Muscle of leg (tissue), 11 donors: ENCODE measurements around the gene KPNA1. TPM values are rescaled to one million over a fixed set of nuclear protein-coding genes. Genes with fewer than 3 reads are reported as not detected.

Source experiments
- DNase-seq: peaks from one replicate; pipeline ENCODE4 v3.0.0; 2013
- H3K27ac ChIP-seq: one replicate; pipeline ENCODE4 v1.5.1; 2013; ENCODE audit warnings: mild to moderate bottlenecking, low read length, control low read depth
- H3K27me3 ChIP-seq: one replicate; pipeline ENCODE4 v1.6.1; 2013; ENCODE audit warnings: low read length; ENCODE audit not compliant: control insufficient read depth, insufficient read depth
- H3K36me3 ChIP-seq: one replicate; pipeline ENCODE4 v1.6.1; 2013; ENCODE audit warnings: low read length; ENCODE audit not compliant: control insufficient read depth, insufficient read depth
- H3K4me1 ChIP-seq: one replicate; pipeline ENCODE4 v1.6.1; 2013; ENCODE audit warnings: low read length; ENCODE audit not compliant: control insufficient read depth, insufficient read depth
- H3K4me3 ChIP-seq: one replicate; pipeline ENCODE4 v1.5.1; 2013; ENCODE audit warnings: low read length, control low read depth
- H3K9me3 ChIP-seq: replicated peaks from 2 replicates; pipeline ENCODE4 v1.6.1; 2013; ENCODE audit warnings: low read depth, low read length; ENCODE audit not compliant: control insufficient read depth
- WGBS: methylation state at CpG from one replicate; pipeline ENCODE4 v1.1.5; 2013; ENCODE audit warnings: missing lambda C conversion rate; ENCODE audit not compliant: insufficient coverage; 5-methylcytosine and 5-hydroxymethylcytosine counted together
- polyA plus RNA-seq, 8 donors: library from polyadenylated mRNA; unstranded; fragments of 120-200 nt; gene quantifications; one replicate each; pipeline versions ENCODE4 v1.2.1 to v1.2.3, GENCODE V29; 2013; ENCODE audit warnings: inconsistent platforms in 1 of 8, low replicate concordance in 1 of 8; ENCODE audit not compliant: insufficient read length in 8 of 8, insufficient read depth in 1 of 8
- total RNA-seq: library from RNA; stranded (reverse); fragments of 120-200 nt; gene quantifications from one replicate; pipeline ENCODE4 v1.2.4, GENCODE V29; 2013

The KPNA1 gene
- total and polyA plus RNA-seq, 9 donors = 22.7 to 44.2 (median 35.2) TPM

DNA sequence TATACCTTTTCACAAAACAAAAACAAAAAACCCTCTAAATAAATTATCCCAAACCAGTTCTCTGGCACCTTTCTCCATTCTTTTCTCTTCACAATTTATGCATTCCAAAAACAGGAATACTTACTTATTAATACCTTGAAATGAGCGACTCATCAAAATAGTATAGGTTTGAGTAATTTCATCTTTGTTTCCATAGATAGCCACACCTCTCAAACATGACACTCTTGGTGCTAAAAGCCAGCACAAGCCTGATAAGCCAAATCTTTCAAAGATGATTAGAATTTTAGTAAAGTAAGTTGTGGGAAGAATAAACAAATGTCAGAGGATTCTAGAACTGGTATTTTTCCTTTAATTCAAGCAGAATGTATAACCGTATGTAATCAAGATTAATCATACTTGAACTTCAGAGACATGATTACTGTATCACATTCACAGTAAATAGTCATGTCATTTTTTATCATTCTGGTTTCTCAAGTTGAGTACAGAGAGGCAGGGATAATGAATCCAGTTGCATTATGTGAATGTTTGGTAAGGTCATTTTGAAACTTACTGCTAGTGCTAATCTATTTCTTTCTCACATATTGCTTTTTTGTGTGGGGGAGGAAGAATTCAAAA lies 86.8 kb downstream of the KPNA1 start:
- Histone ChIP-seq H3K27ac (no peak overlapping the region), H3K4me1 (no peaks in the 10 kb centered on the region), H3K27me3 (no peaks in the 10 kb centered on the region), H3K4me3 (no peak overlapping the region), H3K9me3 (no peaks in the 10 kb centered on the region), H3K36me3 (peaks cover 32% of the 10 kb centered on the region)
- DNase-seq = no peak
- WGBS = no CpG with 5 or more reads among the region's 2 CpGs

DNA sequence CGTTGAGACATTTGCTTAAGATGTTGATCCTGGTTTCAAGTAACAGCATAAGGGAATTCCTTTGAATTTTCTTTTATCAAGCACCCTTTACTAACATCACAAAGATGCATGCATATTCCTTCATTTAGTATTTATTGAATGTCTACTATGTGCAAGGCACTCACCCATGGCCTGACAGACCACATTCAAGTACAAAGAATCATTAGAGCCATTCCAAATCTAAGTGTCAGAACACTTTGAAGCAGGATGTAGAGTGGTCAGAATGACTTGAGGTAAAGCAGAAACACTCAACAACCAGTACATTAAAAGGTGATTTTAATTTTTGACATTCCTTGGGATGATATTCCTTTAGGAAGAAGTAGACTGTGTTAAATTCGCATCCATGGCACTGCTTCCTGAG lies 92.9 kb downstream of the KPNA1 start:
- H3K27ac ChIP-seq = no peak overlapping the region
- no peak overlapping the region for H3K4me3 ChIP-seq
- peaks cover 5% of the 10 kb centered on the region for H3K4me1 ChIP-seq
- no peak for DNase-seq
- no peaks in the 10 kb centered on the region for H3K9me3 ChIP-seq
- H3K27me3 ChIP-seq = no peaks in the 10 kb centered on the region
- H3K36me3 ChIP-seq = peaks cover 19% of the 10 kb centered on the region
- no CpG with 5 or more reads among the region's 2 CpGs for WGBS

DNA sequence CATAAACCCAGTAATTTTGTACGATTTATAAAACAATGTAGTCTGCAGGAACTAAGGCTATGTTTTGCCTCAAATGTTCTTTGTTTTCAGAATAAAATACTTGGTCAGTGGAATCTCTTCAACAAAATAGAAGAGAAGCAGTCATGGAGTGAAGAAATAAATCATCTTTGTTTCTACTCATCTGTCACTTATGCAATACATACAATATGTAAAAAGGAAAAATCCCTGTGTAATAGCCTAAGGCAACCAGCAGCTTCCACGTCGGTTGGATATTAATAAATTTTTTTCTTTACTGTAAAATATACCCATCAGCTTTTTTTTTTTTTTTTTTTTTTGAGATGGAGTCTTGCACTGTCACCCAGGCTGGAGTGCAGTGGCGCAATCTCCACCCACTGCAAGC lies 93.6 kb downstream of the KPNA1 start:
- Histone ChIP-seq H3K4me3 (no peak overlapping the region), H3K27me3 (no peaks in the 10 kb centered on the region), H3K4me1 (peaks cover 5% of the 10 kb centered on the region), H3K9me3 (no peaks in the 10 kb centered on the region), H3K27ac (no peak overlapping the region), H3K36me3 (peaks cover 11% of the 10 kb centered on the region)
- no CpG with 5 or more reads among the region's 4 CpGs for WGBS
- DNase-seq = no peak

DNA sequence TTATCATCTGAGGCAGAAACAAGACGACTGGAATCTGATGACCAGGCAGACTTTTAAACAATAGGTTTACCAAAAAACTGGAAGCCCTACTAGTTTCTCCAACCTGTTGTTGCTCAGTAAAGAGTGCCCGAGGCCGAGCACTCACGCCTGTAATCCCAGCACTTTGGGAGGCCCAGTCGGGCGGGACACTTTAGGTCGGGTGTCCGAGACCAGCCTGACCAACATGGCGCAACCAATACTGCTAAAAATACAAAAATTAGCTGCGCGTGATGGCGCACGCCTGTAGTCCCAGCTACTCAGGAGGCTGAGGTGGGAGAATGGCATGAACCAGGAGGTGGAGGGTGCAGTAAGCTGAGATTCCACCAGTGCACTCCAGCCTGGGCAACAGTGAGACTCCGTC lies 97.8 kb downstream of the KPNA1 start:
- Histone ChIP-seq H3K36me3 (peaks cover 2% of the 10 kb centered on the region), H3K27ac (peak overlapping the region; percentile 97), H3K4me1 (peaks cover 12% of the 10 kb centered on the region), H3K27me3 (no peaks in the 10 kb centered on the region), H3K9me3 (no peaks in the 10 kb centered on the region), H3K4me3 (peak overlapping the region; percentile 75)
- DNase-seq = no peak
- 60% methylated on average over 12 of the region's 14 CpGs for WGBS

DNA sequence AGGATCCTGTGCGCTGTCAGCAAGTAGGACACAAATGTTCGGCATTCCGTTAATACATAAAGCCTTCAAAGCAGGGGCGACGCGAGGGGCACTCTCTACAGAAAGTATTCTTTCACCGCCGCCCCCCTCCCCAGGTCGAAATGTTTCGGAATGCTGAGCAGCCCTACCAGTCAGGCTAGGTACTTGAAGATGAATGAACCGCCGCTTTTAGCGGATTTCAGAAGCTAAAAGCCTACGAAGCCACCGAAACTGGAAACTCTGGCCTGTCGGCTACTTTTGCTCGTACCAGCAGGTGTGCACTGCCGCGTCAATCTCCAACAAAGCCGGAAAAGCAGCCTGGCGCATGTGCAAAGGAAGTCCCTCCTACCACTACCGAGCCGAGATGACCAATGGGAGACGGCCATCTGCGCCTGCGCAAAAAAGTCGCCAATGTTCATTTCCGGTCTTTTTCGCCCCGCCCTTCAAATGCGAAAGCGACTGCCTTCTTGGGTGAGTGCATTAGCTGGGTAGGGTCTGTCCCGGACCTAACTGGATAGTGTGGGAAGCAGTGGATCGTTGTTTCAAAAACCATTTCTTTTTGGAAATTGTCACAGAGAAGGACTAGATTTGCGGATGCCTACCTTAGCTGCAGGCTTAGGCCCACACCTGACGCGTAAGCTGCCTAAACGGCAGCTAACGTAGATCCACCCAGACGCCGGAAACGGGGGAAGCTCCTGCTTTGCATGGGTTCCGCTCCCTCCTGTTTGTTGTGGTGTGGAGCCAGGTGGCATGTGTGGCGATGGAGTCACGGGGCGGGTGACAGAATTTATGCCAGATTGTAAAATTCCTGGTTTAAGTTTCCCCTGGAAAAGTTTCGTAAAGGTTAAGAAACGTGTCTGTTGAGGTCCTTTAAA lies 98.7 kb downstream of the KPNA1 start, which contains the start of gene WDR5B:
Gene WDR5B (minus strand): TSS at position 301 of the 893 bp plus-strand sequence. CDS start 534 bp downstream, outside the sequence.
- under 1% methylated on average over 37 of the region's 48 CpGs for whole genome bisulfite sequencing
- H3K4me3 ChIP-seq = peak within 1 kb of the TSS; percentile 75
- H3K27me3 ChIP-seq = no peaks in the 10 kb centered on the region
- peak; percentile 99 for DNase-seq
- peaks cover 2% of the 10 kb centered on the region for H3K36me3 ChIP-seq
- peak within 1 kb of the TSS; percentile 97 for H3K27ac ChIP-seq
- no peaks in the 10 kb centered on the region for H3K9me3 ChIP-seq
- H3K4me1 ChIP-seq = peaks cover 12% of the 10 kb centered on the region

DNA sequence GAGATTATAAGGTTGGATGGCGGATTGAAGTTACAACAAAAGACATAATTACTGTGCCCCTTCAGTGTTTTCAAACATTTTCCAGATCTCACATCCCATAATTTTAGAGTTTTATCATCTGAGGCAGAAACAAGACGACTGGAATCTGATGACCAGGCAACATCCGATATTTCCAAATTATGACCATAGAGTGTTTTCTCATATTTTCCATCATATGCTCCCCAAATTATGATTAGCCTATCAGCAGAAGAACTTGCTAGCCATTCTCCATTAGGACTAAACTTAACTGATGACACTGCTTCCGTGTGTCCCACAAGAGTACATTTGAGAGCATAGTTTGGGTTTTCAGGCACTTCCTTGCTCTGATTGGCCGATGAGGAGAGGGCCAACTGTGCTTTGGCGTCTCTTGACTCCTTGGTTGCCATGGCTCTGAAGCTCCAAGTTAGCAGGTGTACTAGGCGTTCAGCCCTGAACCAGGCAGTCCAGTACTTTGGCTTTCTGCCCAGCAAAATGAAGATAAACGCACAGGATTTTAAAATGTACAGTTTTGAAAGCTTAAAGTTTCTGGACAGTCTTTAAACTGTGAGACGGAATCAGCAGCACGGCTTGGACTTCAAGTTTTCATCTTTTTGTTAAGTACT lies 99.5 kb downstream of the KPNA1 start:
- Histone ChIP-seq H3K4me1 (peaks cover 12% of the 10 kb centered on the region), H3K27me3 (no peaks in the 10 kb centered on the region), H3K36me3 (peaks cover 3% of the 10 kb centered on the region), H3K27ac (peak overlapping the region; percentile 97), H3K9me3 (no peaks in the 10 kb centered on the region), H3K4me3 (peak overlapping the region; percentile 75)
- peak; percentile 76 for DNase-seq
- 2% methylated on average over 7 of the region's 10 CpGs for WGBS

DNA sequence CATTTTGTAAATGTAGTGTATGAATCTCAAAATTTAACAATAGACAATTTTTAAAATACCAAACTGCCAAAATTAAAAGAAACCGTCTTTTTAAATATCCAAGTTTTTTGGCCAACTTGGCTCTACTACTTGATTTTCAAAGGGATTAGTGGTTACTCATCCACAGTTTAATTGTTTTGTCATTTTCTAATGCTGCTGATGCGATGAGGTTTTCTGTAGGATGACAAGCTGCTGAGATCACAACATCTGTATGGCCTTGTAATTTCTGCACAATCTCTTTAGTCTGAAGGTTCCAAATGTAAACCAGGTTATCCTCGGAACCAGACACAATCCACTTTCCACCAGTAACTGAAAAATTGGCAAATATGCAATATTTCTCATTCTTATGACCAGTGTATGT lies 100.3 kb downstream of the KPNA1 start:
- no peak overlapping the region for H3K4me3 ChIP-seq
- peaks cover 12% of the 10 kb centered on the region for H3K4me1 ChIP-seq
- WGBS = 100% methylated on average over 1 of the region's 3 CpGs
- H3K27me3 ChIP-seq = no peaks in the 10 kb centered on the region
- H3K27ac ChIP-seq = peak overlapping the region; percentile 11
- H3K36me3 ChIP-seq = peaks cover 8% of the 10 kb centered on the region
- DNase-seq = no peak
- no peaks in the 10 kb centered on the region for H3K9me3 ChIP-seq

DNA sequence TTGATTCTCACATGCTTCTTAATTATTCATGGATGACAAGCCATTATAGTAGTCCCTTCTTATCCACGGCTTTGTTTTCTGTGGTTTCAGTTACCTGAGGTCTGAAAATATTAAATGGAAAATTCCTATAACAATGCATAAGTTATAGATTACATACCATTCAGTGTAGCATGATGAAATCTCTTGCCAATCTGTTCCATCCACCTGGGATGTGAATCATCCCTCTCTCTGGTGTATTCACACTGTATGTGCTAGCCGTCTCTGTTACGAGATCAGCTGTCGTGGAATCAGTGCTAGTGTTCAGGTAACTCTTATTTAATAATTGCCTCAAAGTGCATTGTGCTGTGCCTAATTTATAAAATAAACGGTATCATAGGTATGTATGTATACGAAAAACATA lies 104.1 kb downstream of the KPNA1 start:
- Histone ChIP-seq H3K27me3 (no peaks in the 10 kb centered on the region), H3K9me3 (no peaks in the 10 kb centered on the region), H3K4me3 (no peak overlapping the region), H3K27ac (no peak overlapping the region), H3K4me1 (peaks cover 7% of the 10 kb centered on the region), H3K36me3 (peaks cover 6% of the 10 kb centered on the region)
- no peak for DNase-seq
- WGBS = 94% methylated on average over 2 of the region's 6 CpGs

DNA sequence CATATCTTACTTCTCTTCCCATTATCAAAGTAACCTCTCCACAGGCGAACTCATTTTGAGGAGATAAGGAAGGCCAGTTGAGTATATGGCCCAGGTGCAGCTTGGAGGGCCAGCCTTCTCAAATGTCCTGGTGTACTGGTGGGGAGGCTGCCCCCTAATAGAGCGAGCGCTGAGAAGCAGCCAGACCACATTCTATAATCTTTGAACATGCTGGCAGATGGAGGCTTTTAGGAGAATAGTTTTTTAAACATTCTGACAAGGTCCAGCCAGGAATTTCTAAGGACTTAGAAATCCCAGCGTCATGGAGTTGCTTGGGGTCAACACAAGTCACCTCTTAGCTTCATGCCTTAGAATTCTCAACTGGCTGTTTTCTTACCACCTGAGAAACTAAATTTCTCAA lies 104.6 kb downstream of the KPNA1 start:
- Histone ChIP-seq H3K9me3 (no peaks in the 10 kb centered on the region), H3K4me3 (no peak overlapping the region), H3K27ac (no peak overlapping the region), H3K27me3 (no peaks in the 10 kb centered on the region), H3K4me1 (peaks cover 4% of the 10 kb centered on the region), H3K36me3 (peaks cover 6% of the 10 kb centered on the region)
- DNase-seq = no peak
- no CpG with 5 or more reads among the region's 4 CpGs for WGBS

DNA sequence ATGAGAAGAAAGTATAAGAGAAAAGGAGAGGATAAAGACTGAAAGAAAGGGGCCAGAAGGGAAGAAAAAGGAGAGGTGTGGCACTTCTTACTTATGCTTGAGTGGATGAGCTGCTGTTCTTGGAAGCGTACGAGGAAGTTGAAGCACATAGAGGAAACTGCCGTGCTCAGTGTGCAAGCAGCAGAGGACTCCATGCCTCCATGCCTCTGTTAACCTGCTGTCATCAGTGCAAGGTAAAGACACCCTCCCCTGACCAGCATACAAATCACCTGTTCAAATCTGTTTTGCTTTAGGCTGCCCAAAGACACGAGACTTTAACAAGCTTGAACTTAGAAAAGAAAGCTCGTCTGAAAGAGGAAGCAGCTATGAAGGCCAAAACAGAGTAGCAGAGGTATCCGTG lies 105.3 kb downstream of the KPNA1 start:
- H3K4me1 ChIP-seq = peaks cover 2% of the 10 kb centered on the region
- no peak overlapping the region for H3K4me3 ChIP-seq
- WGBS = 84% methylated on average over 6 of the region's 6 CpGs
- no peaks in the 10 kb centered on the region for H3K27me3 ChIP-seq
- peaks cover 9% of the 10 kb centered on the region for H3K36me3 ChIP-seq
- H3K9me3 ChIP-seq = no peaks in the 10 kb centered on the region
- no peak overlapping the region for H3K27ac ChIP-seq
- DNase-seq = no peak
